Measurements from ENCODE around the gene TMEM131. TPM values are rescaled to one million over a fixed set of nuclear protein-coding genes. Genes with fewer than 3 reads are reported as not detected.

Gene TMEM131
- polyA plus RNA-seq, 3 donors = 7.0 to 23.6 (median 8.2) TPM

- Histone ChIP-seq H4K20me1 (ENCODE audit: insufficient read depth, low read length) (no peaks in the 10 kb centered on the region), H3K4me2 (replicated peaks; ENCODE audit: extremely low read depth, low read length, poor library complexity, severe bottlenecking) (no peak overlapping the region), H3K9ac (ENCODE audit: insufficient read depth, low read length, poor library complexity, severe bottlenecking) (no peak overlapping the region), H3K79me2 (ENCODE audit: insufficient read depth, low read length) (no peaks in the 10 kb centered on the region), H2AFZ (ENCODE audit: insufficient read depth, low read depth, low read length, poor library complexity, severe bottlenecking) (no peak overlapping the region), H3K36me3 (replicated peaks in 1 of 2; ENCODE audit: control insufficient read depth in 1 of 2, insufficient read depth in 2 of 2, low read length in 2 of 2) (peaks cover 8 to 45% of the 10 kb centered on the region in 2 donors), H3K4me1 (ENCODE audit: control insufficient read depth in 1 of 2, insufficient read depth in 2 of 2, low read length in 2 of 2) (peaks cover 4 to 8% of the 10 kb centered on the region in 2 donors), H3K27ac (ENCODE audit: low read depth in 1 of 2, low read length in 2 of 2) (no peak overlapping the region), H3K4me3 (replicated peaks in 1 of 3; ENCODE audit: low read depth in 2 of 3, low read length in 3 of 3) (no peak overlapping the region), H3K27me3 (ENCODE audit: control insufficient read depth in 2 of 2, insufficient read depth in 2 of 2, low read length in 2 of 2) (no peaks in the 10 kb centered on the region), H3K9me3 (replicated peaks in 1 of 2; ENCODE audit: control insufficient read depth in 1 of 2, insufficient read depth in 1 of 2, low read length in 2 of 2) (peaks cover 8 to 13% of the 10 kb centered on the region in 2 donors)
- Mint-ChIP-seq H3K4me1 (peaks cover 13% of the 10 kb centered on the region), H3K27me3 (ENCODE audit: low read depth in 3 of 3) (peaks cover 0 to 3% (median 2%) of the 10 kb centered on the region in 3 donors), H3K27ac (peak overlapping the region in 1 of 7 donors; percentile 1), H3K4me3 (no peak overlapping the region), H3K9me3 (peaks cover 6 to 14% (median 10%) of the 10 kb centered on the region in 7 donors), H3K36me3 (peaks cover 52 to 66% of the 10 kb centered on the region in 2 donors)
- DNase-seq = no peak
- intact Hi-C loops (cut with micrococcal nuclease) = loop anchor here in 1 of 2 donors (10.0 kb wide), 1 partner anchor 637 kb away; no protein-coding TSS in a partner anchor
- TF ChIP-seq CTCF (IDR thresholded peaks at IDR 0.05) = no peak
- WGBS (ENCODE audit: insufficient coverage) = 97% methylated on average over 3 of the region's 4 CpGs
Measured at GRCh38 chr2:97747716-97748115, 248.0 kb downstream of the TMEM131 start.

- no peak overlapping the region for H3K27ac ChIP-seq (ENCODE audit: low read depth in 1 of 2, low read length in 2 of 2)
- no peaks in the 10 kb centered on the region for H3K27me3 ChIP-seq (ENCODE audit: control insufficient read depth in 2 of 2, insufficient read depth in 2 of 2, low read length in 2 of 2)
- no peak overlapping the region for H3K4me3 ChIP-seq (replicated peaks in 1 of 3; ENCODE audit: low read depth in 2 of 3, low read length in 3 of 3)
- intact Hi-C loops (cut with micrococcal nuclease) = loop anchor here in 1 of 2 donors (10.0 kb wide), 1 partner anchor 638 kb away; no protein-coding TSS in a partner anchor
- H3K36me3 Mint-ChIP-seq = peaks cover 50 to 64% of the 10 kb centered on the region in 2 donors
- no peak overlapping the region for H3K4me3 Mint-ChIP-seq
- H3K4me1 ChIP-seq (ENCODE audit: control insufficient read depth in 1 of 2, insufficient read depth in 2 of 2, low read length in 2 of 2) = peaks cover 9 to 13% of the 10 kb centered on the region in 2 donors
- no peaks in the 10 kb centered on the region for H3K79me2 ChIP-seq (ENCODE audit: insufficient read depth, low read length)
- H3K9me3 ChIP-seq (replicated peaks in 1 of 2; ENCODE audit: control insufficient read depth in 1 of 2, insufficient read depth in 1 of 2, low read length in 2 of 2) = peaks cover 8 to 13% of the 10 kb centered on the region in 2 donors
- peak overlapping the region in 2 of 7 donors; percentile 1 to 25 for H3K27ac Mint-ChIP-seq
- H3K27me3 Mint-ChIP-seq (ENCODE audit: low read depth in 3 of 3) = peaks cover 0 to 5% (median 2%) of the 10 kb centered on the region in 3 donors
- no peak for DNase-seq
- TF ChIP-seq CTCF (IDR thresholded peaks at IDR 0.05) = no peak
- H2AFZ ChIP-seq (ENCODE audit: insufficient read depth, low read depth, low read length, poor library complexity, severe bottlenecking) = no peak overlapping the region
- H3K4me1 Mint-ChIP-seq = peaks cover 17% of the 10 kb centered on the region
- 82% methylated on average over 2 of the region's 3 CpGs for WGBS (ENCODE audit: insufficient coverage)
- H3K9ac ChIP-seq (ENCODE audit: insufficient read depth, low read length, poor library complexity, severe bottlenecking) = no peak overlapping the region
- no peak overlapping the region for H3K4me2 ChIP-seq (replicated peaks; ENCODE audit: extremely low read depth, low read length, poor library complexity, severe bottlenecking)
- H4K20me1 ChIP-seq (ENCODE audit: insufficient read depth, low read length) = no peaks in the 10 kb centered on the region
- H3K36me3 ChIP-seq (replicated peaks in 1 of 2; ENCODE audit: control insufficient read depth in 1 of 2, insufficient read depth in 2 of 2, low read length in 2 of 2) = peaks cover 8 to 40% of the 10 kb centered on the region in 2 donors
- peaks cover 6 to 14% (median 10%) of the 10 kb centered on the region in 7 donors for H3K9me3 Mint-ChIP-seq
Measured at GRCh38 chr2:97747285-97747684, 248.5 kb downstream of the TMEM131 start.
